Astrocyte of the spinal cord (primary cell): ENCODE measurements around the gene ZNF485.
A peak's percentile ranks its signal among the peaks of the same experiment; 100 is the strongest.
"Not testable (repeated sequence)": the region's sequence is repeated elsewhere in the genome, so short reads cannot be mapped to it uniquely, and the experiment has no call there.

Experiments
- DNase-seq: peaks from one replicate; pipeline ENCODE4 v3.0.0; 2011; ENCODE audit warnings: low read depth, low spot score
- H3K4me3 ChIP-seq: 2 replicates; pipeline ENCODE4 v1.5.1; 2011; ENCODE audit warnings: low read depth, mild to moderate bottlenecking, low read length, moderate library complexity
- CTCF ChIP-seq: IDR thresholded peaks from 2 replicates; pipeline ENCODE4 v1.5.1; 2012; ENCODE audit warnings: low read depth, mild to moderate bottlenecking, low read length, inconsistent platforms
- in situ Hi-C: cut with HindIII; loops from 2 replicates; pipeline ENCODE4 v1.10.0; 2017; ENCODE audit warnings: low sequenced_read_pairs

Gene ZNF485

GRCh38 chr10:43574906-43575305 lies 31.3 kb upstream of the ZNF485 start:
- no peak for DNase-seq
- no peak for TF ChIP-seq CTCF
- in situ Hi-C loops = no loop called here
- peak overlapping the region; percentile 52 for H3K4me3 ChIP-seq

GRCh38 chr10:43576062-43576461 lies 30.2 kb upstream of the ZNF485 start:
- in situ Hi-C loops = no loop called here
- DNase-seq = no peak
- TF ChIP-seq CTCF = no peak
- H3K4me3 ChIP-seq = no peak overlapping the region

- no peak for TF ChIP-seq CTCF
- no peak overlapping the region for H3K4me3 ChIP-seq
- no peak for DNase-seq
- in situ Hi-C loops = no loop called here
These were observed 29.7 kb upstream of the ZNF485 start for GRCh38 chr10:43576580-43576979.

DNA sequence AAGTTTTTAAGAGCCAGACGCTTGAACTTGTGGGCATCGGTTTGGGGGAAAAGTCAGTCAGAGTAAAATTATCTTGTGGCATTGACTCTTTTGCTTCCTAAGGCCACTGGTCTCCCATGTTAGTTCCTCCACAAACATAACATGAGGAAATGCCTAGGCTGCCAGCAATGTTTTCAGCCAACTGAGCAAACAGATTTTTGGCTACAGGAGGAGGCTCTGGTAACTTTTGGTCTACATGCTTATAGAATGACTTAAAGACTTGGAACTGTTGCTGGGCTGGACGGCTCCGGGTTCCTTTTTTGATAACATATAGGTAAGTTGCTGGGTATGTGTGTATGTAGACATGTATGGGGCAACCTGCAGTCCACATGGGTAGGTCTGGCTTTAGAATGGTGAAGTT lies 22.2 kb upstream of the ZNF485 start:
- TF ChIP-seq CTCF = no peak
- in situ Hi-C loops = no loop called here
- no peak for DNase-seq
- H3K4me3 ChIP-seq = no peak overlapping the region

DNA sequence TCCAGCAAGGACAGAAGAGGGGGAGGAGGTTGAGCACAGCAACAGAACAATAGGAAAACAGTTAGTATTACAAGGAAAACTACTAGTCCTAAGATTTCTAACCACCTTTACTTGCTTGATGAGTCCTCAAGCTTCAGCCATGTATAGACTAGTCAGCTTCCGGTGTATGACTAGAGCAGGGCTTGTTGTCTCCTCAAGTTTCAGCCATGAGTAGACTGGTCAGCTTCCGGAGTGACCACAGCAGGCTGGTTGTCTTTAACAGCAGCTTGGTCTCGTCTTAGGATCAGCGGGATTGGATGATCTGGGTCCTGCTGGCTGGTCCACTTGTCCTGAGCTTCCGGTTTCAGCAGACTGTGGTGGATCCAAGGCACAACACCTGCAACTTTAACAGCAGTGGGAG lies 21.2 kb upstream of the ZNF485 start:
- DNase-seq = no peak
- no peak for TF ChIP-seq CTCF
- H3K4me3 ChIP-seq = no peak overlapping the region
- in situ Hi-C loops = no loop called here

DNA sequence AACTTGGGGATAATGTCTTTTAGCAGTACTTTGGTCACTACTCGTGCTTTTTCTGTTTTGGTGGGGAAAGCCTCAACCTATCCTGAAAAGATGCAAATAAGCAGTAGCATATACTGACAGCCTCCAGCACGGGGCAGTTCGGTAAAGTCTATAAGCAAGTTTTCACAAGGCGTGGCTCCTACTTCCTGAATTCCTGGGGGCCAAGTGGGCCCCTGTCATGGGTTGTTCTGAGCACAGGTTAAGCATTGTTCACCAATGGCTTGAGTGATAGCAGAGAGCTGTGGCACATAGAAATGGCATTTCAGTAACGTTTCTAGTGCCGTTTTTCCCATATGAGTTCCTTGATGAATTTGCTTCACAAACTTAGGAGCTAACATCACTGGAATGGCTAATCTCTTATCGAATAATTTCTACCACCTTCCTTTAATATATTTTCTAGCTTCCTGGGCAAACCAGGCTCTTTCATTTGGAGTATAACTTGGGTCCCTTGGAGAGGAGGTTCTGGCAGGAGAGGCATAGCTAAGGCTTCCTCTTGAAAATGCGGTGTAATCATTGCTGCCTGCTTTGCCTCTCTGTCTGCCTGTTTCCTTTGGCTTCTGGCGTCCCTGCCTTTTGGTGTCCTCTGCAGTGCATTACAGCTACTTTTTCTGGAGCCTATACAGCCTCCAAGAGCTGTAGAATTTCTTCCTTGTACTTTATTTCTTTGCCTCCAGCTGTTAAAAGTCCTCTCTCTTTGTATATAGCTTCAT lies 20.1 kb upstream of the ZNF485 start:
- H3K4me3 ChIP-seq = no peak overlapping the region
- in situ Hi-C loops = no loop called here
- no peak for DNase-seq
- no peak for TF ChIP-seq CTCF

DNA sequence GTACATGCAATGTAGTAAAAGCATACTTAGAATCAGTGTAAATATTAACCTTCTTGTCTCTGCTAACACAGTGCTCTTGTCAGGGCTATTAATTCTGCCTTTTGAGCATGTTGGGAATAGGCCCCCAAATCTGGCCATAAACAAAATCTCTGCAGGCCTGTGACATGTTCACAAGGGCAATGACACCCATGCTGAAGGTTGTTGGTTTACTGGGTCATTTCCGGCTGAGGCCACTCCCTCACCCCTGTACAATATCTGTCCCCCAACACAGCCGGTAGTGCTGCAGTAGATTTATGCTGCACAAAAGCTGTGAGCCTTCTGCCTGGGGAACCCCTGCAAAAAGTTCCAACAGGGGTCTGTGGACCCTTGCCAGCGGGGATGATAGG lies 19.5 kb upstream of the ZNF485 start:
- H3K4me3 ChIP-seq, in situ Hi-C loops, DNase-seq: not testable (repeated sequence)
